Adrenal gland (tissue), 5 donors: ENCODE measurements around the gene COX4I1.

Experiments
- CTCF ChIP-seq, 6 experiments: fragments of 450-650 bp in 4 of 6; fragments of 200-600 bp in 2 of 6; sonication (generic) in 1 of 6; IDR thresholded peaks; 1 replicate in 5 of 6; 2 replicates in 1 of 6; pipeline versions ENCODE4 v1.5.1 to v1.8.0; 2016 to 2021; ENCODE audit warnings: antibody characterized with exemption in 6 of 6, mild to moderate bottlenecking in 2 of 6, moderate library complexity in 1 of 6
- POLR2A ChIP-seq, 2 donors: fragments of 450-650 bp; IDR thresholded peaks; one replicate each; pipeline ENCODE4 v1.6.1; 2017; ENCODE audit warnings: antibody characterized with exemption in 2 of 2, mild to moderate bottlenecking in 2 of 2, moderate library complexity in 1 of 2
- donor health status: DM: no; HTN: no; CAD: no.

GRCh38 chr16:85788819-85789218 is 10.7 kb upstream of the COX4I1 start:
- TF ChIP-seq POLR2A (IDR thresholded peaks at IDR 0.05), result no peak
- TF ChIP-seq CTCF (IDR thresholded peaks at IDR 0.05), result no peak
